ENCODE measurements around the gene CDH4.
A peak's percentile ranks its signal among the peaks of the same experiment; 100 is the strongest.

The CDH4 gene

GRCh38 chr20:61382194-61382593, 130.1 kb downstream of the CDH4 start:
- H3K4me3 ChIP-seq (ENCODE audit: low read depth, low read length), result no peak overlapping the region
- no peak for TF ChIP-seq CTCF (IDR thresholded peaks at IDR 0.05; ENCODE audit: control insufficient read depth, extremely low read depth, insufficient read depth)
- DNase-seq (ENCODE audit: low read depth), result no peak

GRCh38 chr20:61385296-61385695, 133.2 kb downstream of the CDH4 start:
- H3K4me3 ChIP-seq (ENCODE audit: low read depth, low read length), result no peak overlapping the region
- no peak for DNase-seq (ENCODE audit: low read depth)
- no peak for TF ChIP-seq CTCF (IDR thresholded peaks at IDR 0.05; ENCODE audit: control insufficient read depth, extremely low read depth, insufficient read depth)

GRCh38 chr20:61385731-61386130, 133.7 kb downstream of the CDH4 start:
- no peak overlapping the region for H3K4me3 ChIP-seq (ENCODE audit: low read depth, low read length)
- no peak for TF ChIP-seq CTCF (IDR thresholded peaks at IDR 0.05; ENCODE audit: control insufficient read depth, extremely low read depth, insufficient read depth)
- no peak for DNase-seq (ENCODE audit: low read depth)

GRCh38 chr20:61387204-61387953, 135.3 kb downstream of the CDH4 start:
- no peak for TF ChIP-seq CTCF (IDR thresholded peaks at IDR 0.05; ENCODE audit: control insufficient read depth, extremely low read depth, insufficient read depth)
- no peak overlapping the region for H3K4me3 ChIP-seq (ENCODE audit: low read depth, low read length)
- DNase-seq (ENCODE audit: low read depth), result peak; percentile 6

- no peak overlapping the region for H3K4me3 ChIP-seq (ENCODE audit: low read depth, low read length)
- TF ChIP-seq CTCF (IDR thresholded peaks at IDR 0.05; ENCODE audit: control insufficient read depth, extremely low read depth, insufficient read depth), result no peak
- no peak for DNase-seq (ENCODE audit: low read depth)
Measured at GRCh38 chr20:61387954-61388348, 135.9 kb downstream of the CDH4 start.

GRCh38 chr20:61389077-61389476, 137.0 kb downstream of the CDH4 start:
- no peak for TF ChIP-seq CTCF (IDR thresholded peaks at IDR 0.05; ENCODE audit: control insufficient read depth, extremely low read depth, insufficient read depth)
- no peak for DNase-seq (ENCODE audit: low read depth)
- no peak overlapping the region for H3K4me3 ChIP-seq (ENCODE audit: low read depth, low read length)

GRCh38 chr20:61391185-61391584, 139.1 kb downstream of the CDH4 start:
- no peak for DNase-seq (ENCODE audit: low read depth)
- no peak for TF ChIP-seq CTCF (IDR thresholded peaks at IDR 0.05; ENCODE audit: control insufficient read depth, extremely low read depth, insufficient read depth)
- H3K4me3 ChIP-seq (ENCODE audit: low read depth, low read length), result no peak overlapping the region

Data from LNCaP clone FGC (cell line).